WTC11 (cell line): ENCODE results near the gene CALHM4. TPM values are rescaled to one million over a fixed set of nuclear protein-coding genes. Genes with fewer than 3 reads are reported as not detected.

ENCODE experiments used
- ATAC-seq: fragments of 200-7000 bp; cut with Tn5 transposase; 2 replicates; pipeline ENCODE4 v1.10.0; 2021; ENCODE audit warnings: mild to moderate bottlenecking, moderate library complexity
- CTCF ChIA-PET: fragments of 300-600 bp; sonication (Branson Sonifier 250); formaldehyde crosslinking; loops from one replicate; lab custom pipeline; 2021; ENCODE audit warnings: antibody characterized with exemption; lab: Charles Lee
- POLR2A ChIA-PET: fragments of 350-600 bp; sonication (Branson Sonifier 250); formaldehyde crosslinking; loops from one replicate; lab custom pipeline; 2021; ENCODE audit warnings: antibody characterized with exemption; lab: Charles Lee
- DNase-seq: peaks from one replicate; pipeline ENCODE4 v3.0.0; 2021; ENCODE audit warnings: low spot score
- H3K27ac Mint-ChIP-seq: 2 replicates; pipeline ENCODE4 v1.8.0; 2021; ENCODE audit warnings: mixed read lengths
- H3K27me3 Mint-ChIP-seq: 2 replicates; pipeline ENCODE4 v1.8.0; 2021; ENCODE audit warnings: low read depth, mild to moderate bottlenecking, moderate library complexity, mixed read lengths
- H3K36me3 Mint-ChIP-seq: 2 replicates; pipeline ENCODE4 v1.8.0; 2021; ENCODE audit warnings: mixed read lengths
- H3K4me1 Mint-ChIP-seq: 2 replicates; pipeline ENCODE4 v1.8.0; 2022; ENCODE audit warnings: mixed read lengths
- H3K4me3 Mint-ChIP-seq: 2 replicates; pipeline ENCODE4 v1.8.0; 2021; ENCODE audit warnings: mild to moderate bottlenecking, moderate library complexity, mixed read lengths
- H3K9me3 Mint-ChIP-seq: 2 replicates; pipeline ENCODE4 v1.8.0; 2021; ENCODE audit warnings: mixed read lengths
- ATF2 ChIP-seq: sonication (generic); formaldehyde crosslinking; IDR thresholded peaks from 2 replicates; pipeline ENCODE4 v1.8.1; 2022; ENCODE audit warnings: low read depth, missing genetic modification reagents, borderline replicate concordance
- CDX4 ChIP-seq: fragments of 250-450 bp; sonication (Bioruptor Pico); IDR thresholded peaks from 2 replicates; pipeline ENCODE4 v1.9.0; 2021; ENCODE audit warnings: moderate library complexity, mild to moderate bottlenecking, inconsistent platforms, borderline replicate concordance
- CREM ChIP-seq: sonication (generic); formaldehyde crosslinking; IDR thresholded peaks from 2 replicates; pipeline ENCODE4 v1.8.1; 2022; ENCODE audit warnings: mild to moderate bottlenecking, missing genetic modification reagents, moderate library complexity
- CTCF ChIP-seq: fragments of 200-600 bp; IDR thresholded peaks from 2 replicates; pipeline ENCODE4 v1.8.0; 2022; ENCODE audit warnings: antibody characterized with exemption
- E2F1 ChIP-seq: sonication (generic); formaldehyde crosslinking; IDR thresholded peaks from 2 replicates; pipeline ENCODE4 v1.8.0; 2022; ENCODE audit warnings: mild to moderate bottlenecking, missing genetic modification reagents
- FOXJ3 ChIP-seq: sonication (generic); formaldehyde crosslinking; IDR thresholded peaks from 2 replicates; pipeline ENCODE4 v1.9.0; 2021; ENCODE audit warnings: missing genetic modification reagents, mild to moderate bottlenecking, borderline replicate concordance
- FOXP1 ChIP-seq: sonication (generic); formaldehyde crosslinking; IDR thresholded peaks from 2 replicates; pipeline ENCODE4 v1.8.0; 2022; ENCODE audit warnings: missing genetic modification reagents, mild to moderate bottlenecking, moderate library complexity, borderline replicate concordance
- KAT7 ChIP-seq: sonication (generic); formaldehyde crosslinking; IDR thresholded peaks from 2 replicates; pipeline ENCODE4 v1.8.1; 2023; ENCODE audit warnings: missing genetic modification reagents, mild to moderate bottlenecking, borderline replicate concordance
- MLX ChIP-seq: sonication (generic); formaldehyde crosslinking; IDR thresholded peaks from 2 replicates; pipeline ENCODE4 v1.8.1; 2023; ENCODE audit warnings: mild to moderate bottlenecking, missing genetic modification reagents, moderate library complexity
- NFE2L1 ChIP-seq: sonication (generic); formaldehyde crosslinking; IDR thresholded peaks from 2 replicates; pipeline ENCODE4 v1.8.1; 2023; ENCODE audit warnings: missing genetic modification reagents
- NR3C1 ChIP-seq: sonication (generic); formaldehyde crosslinking; conservative IDR thresholded peaks from 2 replicates; pipeline ENCODE4 v1.8.1; 2023; ENCODE audit warnings: low read depth, mild to moderate bottlenecking, missing genetic modification reagents
- OVOL2 ChIP-seq: fragments of 250-450 bp; sonication (Bioruptor Pico); IDR thresholded peaks from 2 replicates; pipeline ENCODE4 v1.9.0; 2021; ENCODE audit warnings: mild to moderate bottlenecking, borderline replicate concordance
- PREB ChIP-seq: sonication (generic); formaldehyde crosslinking; IDR thresholded peaks from 2 replicates; pipeline ENCODE4 v1.8.1; 2022; ENCODE audit warnings: mild to moderate bottlenecking, missing genetic modification reagents, moderate library complexity, borderline replicate concordance
- RORB ChIP-seq: fragments of 250-450 bp; sonication (Bioruptor Pico); IDR thresholded peaks from 2 replicates; pipeline ENCODE4 v1.9.0; 2021; ENCODE audit warnings: mild to moderate bottlenecking
- SMAD4 ChIP-seq: sonication (generic); formaldehyde crosslinking; IDR thresholded peaks from 2 replicates; pipeline ENCODE4 v1.8.0; 2022; ENCODE audit warnings: mild to moderate bottlenecking, missing genetic modification reagents
- SOX15 ChIP-seq: fragments of 250-450 bp; sonication (Bioruptor Pico); IDR thresholded peaks from 2 replicates; pipeline ENCODE4 v1.9.0; 2021; ENCODE audit warnings: mild to moderate bottlenecking
- SP1 ChIP-seq: sonication (generic); formaldehyde crosslinking; conservative IDR thresholded peaks from 2 replicates; pipeline ENCODE4 v1.8.1; 2022; ENCODE audit warnings: missing genetic modification reagents
- TCF7 ChIP-seq: sonication (generic); formaldehyde crosslinking; IDR thresholded peaks from 2 replicates; pipeline ENCODE4 v1.8.0; 2022; ENCODE audit warnings: mild to moderate bottlenecking, low read depth, missing genetic modification reagents, moderate library complexity
- TP53 ChIP-seq: sonication (generic); formaldehyde crosslinking; IDR thresholded peaks from 2 replicates; pipeline ENCODE4 v1.8.1; 2023; ENCODE audit warnings: mild to moderate bottlenecking, missing genetic modification reagents
- ZBTB21 ChIP-seq: sonication (generic); formaldehyde crosslinking; IDR thresholded peaks from 2 replicates; pipeline ENCODE4 v1.8.1; 2023; ENCODE audit warnings: mild to moderate bottlenecking, missing genetic modification reagents, borderline replicate concordance
- total RNA-seq: library from RNA; stranded (reverse); gene quantifications from 3 replicates; pipeline ENCODE4 v1.2.3, GENCODE V29; 2021

Gene CALHM4
- total RNA-seq, 1 experiment from 2014 or later, result not detected

- ChIA-PET POLR2A (no interaction called here), CTCF (interaction anchor here (0.8 to 1.9 kb wide), 4 partner anchors 9 to 256 kb away, joined by 3 to 9 read pairs (median 4); partner anchors contain the start of gene CALHM5)
- no peaks in the 10 kb centered on the region for H3K27me3 Mint-ChIP-seq
- peak overlapping the region; percentile 38; the same call in 1 of the 2 replicates for H3K27ac Mint-ChIP-seq
- H3K9me3 Mint-ChIP-seq, result no peaks in the 10 kb centered on the region
- no peak overlapping the region for H3K4me3 Mint-ChIP-seq
- TF ChIP-seq KAT7 (CRISPR knock-in tag) (no peak), CDX4 (no peak), ATF2 (CRISPR knock-in tag) (no peak), MLX (CRISPR knock-in tag) (no peak), SMAD4 (CRISPR knock-in tag) (no peak), RORB (CRISPR knock-in tag) (no peak), FOXJ3 (CRISPR knock-in tag) (no peak), FOXP1 (CRISPR knock-in tag) (no peak)
- no peaks in the 10 kb centered on the region for H3K36me3 Mint-ChIP-seq
- peaks cover 30% of the 10 kb centered on the region for H3K4me1 Mint-ChIP-seq
- ATAC-seq (no peak), DNase-seq (no peak)
Measured at GRCh38 chr6:116524236-116524635, 29.3 kb upstream of the CALHM4 start.

GRCh38 chr6:116528133-116528532, 25.4 kb upstream of the CALHM4 start:
- Mint-ChIP-seq H3K9me3 (no peaks in the 10 kb centered on the region), H3K27ac (no peak overlapping the region), H3K4me1 (peaks cover 55% of the 10 kb centered on the region), H3K36me3 (no peaks in the 10 kb centered on the region), H3K27me3 (no peaks in the 10 kb centered on the region), H3K4me3 (no peak overlapping the region)
- ChIA-PET POLR2A (no interaction called here), CTCF (no interaction called here)
- ATAC-seq (no peak), DNase-seq (no peak)
- TF ChIP-seq OVOL2, result no peak
- no peak for TF ChIP-seq TCF7 (CRISPR knock-in tag)
- TF ChIP-seq NR3C1 (CRISPR knock-in tag), result no peak
- TF ChIP-seq PREB (CRISPR knock-in tag), result no peak
- TF ChIP-seq CREM (CRISPR knock-in tag), result no peak
- no peak for TF ChIP-seq TP53
- TF ChIP-seq CTCF, result no peak
- TF ChIP-seq SOX15, result no peak
- TF ChIP-seq SP1 (CRISPR knock-in tag), result no peak
- TF ChIP-seq NFE2L1 (CRISPR knock-in tag), result no peak
- no peak for TF ChIP-seq E2F1 (CRISPR knock-in tag)
- no peak for TF ChIP-seq ZBTB21
